ENCODE measurements around the gene DAP.
"Not testable (repeated sequence)": the region's sequence is repeated elsewhere in the genome, so short reads cannot be mapped to it uniquely, and the experiment has no call there.

Gene DAP

DNA sequence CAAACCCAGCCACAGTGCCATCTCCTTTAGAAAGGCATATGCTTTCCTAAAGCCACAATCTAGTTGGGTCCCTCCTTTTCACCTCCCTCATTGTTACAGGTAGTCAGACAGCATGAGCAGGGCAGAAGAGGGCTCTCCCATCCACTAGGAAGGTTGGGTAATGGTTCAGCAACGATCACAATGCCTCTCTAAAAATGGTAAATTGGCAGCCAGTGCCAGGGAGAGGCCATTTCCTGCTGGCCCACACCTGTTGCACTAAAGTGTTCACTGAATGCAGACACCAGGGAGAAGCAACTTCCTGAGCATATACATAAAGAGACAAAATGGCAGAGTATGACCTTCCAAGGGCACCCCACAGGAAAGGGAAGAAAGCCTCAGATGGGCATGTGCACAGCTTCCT, 31.3 kb upstream of the DAP start:
- H3K4me3 ChIP-seq (replicated peaks; ENCODE audit: low read depth, low read length), result no peak overlapping the region
- no peak for DNase-seq (ENCODE audit: low read depth)
- TF ChIP-seq, protein P1, sequence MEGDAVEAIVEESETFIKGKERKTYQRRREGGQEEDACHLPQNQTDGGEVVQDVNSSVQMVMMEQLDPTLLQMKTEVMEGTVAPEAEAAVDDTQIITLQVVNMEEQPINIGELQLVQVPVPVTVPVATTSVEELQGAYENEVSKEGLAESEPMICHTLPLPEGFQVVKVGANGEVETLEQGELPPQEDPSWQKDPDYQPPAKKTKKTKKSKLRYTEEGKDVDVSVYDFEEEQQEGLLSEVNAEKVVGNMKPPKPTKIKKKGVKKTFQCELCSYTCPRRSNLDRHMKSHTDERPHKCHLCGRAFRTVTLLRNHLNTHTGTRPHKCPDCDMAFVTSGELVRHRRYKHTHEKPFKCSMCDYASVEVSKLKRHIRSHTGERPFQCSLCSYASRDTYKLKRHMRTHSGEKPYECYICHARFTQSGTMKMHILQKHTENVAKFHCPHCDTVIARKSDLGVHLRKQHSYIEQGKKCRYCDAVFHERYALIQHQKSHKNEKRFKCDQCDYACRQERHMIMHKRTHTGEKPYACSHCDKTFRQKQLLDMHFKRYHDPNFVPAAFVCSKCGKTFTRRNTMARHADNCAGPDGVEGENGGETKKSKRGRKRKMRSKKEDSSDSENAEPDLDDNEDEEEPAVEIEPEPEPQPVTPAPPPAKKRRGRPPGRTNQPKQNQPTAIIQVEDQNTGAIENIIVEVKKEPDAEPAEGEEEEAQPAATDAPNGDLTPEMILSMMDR (IDR thresholded peaks at IDR 0.05; ENCODE audit: low read length, missing control alignments), result no peak

DNA sequence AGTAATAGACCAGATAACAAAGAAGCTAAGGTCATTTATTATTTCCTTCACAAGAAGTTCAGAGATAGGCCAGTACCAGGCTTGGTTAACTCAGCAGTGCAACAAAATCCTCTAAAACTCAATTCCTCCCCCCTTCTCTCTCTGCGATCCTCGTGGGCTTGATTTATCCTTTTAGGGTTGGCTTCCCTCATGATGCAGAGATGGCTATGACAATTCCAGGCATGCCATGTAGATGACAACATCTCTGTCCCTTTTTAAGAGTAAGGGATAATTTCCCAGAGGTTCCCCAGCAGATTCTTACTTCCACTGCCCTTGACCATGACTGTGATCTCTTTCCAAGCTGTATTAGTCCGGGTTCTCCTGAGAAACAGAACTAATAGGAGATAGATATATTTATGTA, 28.7 kb upstream of the DAP start:
- TF ChIP-seq, protein P1 (IDR thresholded peaks at IDR 0.05; ENCODE audit: low read length, missing control alignments), result no peak
- peak; percentile 1 for DNase-seq (ENCODE audit: low read depth)
- H3K4me3 ChIP-seq (replicated peaks; ENCODE audit: low read depth, low read length), result no peak overlapping the region

GRCh38 chr5:10789021-10789420, 28.0 kb upstream of the DAP start:
- peak; percentile 87 for DNase-seq (ENCODE audit: low read depth)
- TF ChIP-seq, protein P1 (IDR thresholded peaks at IDR 0.05; ENCODE audit: low read length, missing control alignments), result no peak
- no peak overlapping the region for H3K4me3 ChIP-seq (replicated peaks; ENCODE audit: low read depth, low read length)

DNA sequence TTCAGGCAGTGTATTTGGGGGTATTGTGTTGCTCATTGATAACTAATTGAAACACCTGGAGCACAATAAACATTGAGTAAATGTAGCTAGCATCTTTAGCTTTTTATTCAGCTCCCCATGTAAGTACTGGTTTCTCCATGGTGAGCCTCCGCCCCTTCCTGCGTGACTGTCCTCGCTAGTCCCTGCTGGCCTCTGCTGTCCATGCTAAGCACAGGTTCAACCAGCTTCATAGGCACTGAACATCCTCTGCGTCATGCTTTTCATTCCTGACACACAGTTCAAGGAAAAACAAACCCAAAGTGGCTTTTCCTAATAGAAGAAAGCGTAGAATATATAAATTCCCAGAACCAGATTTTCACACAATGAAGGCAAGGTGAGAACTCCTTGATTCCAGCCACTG, 27.3 kb upstream of the DAP start:
- H3K4me3 ChIP-seq (replicated peaks; ENCODE audit: low read depth, low read length), result no peak overlapping the region
- TF ChIP-seq, protein P1 (IDR thresholded peaks at IDR 0.05; ENCODE audit: low read length, missing control alignments), result no peak
- DNase-seq (ENCODE audit: low read depth), result peak; percentile 3

DNA sequence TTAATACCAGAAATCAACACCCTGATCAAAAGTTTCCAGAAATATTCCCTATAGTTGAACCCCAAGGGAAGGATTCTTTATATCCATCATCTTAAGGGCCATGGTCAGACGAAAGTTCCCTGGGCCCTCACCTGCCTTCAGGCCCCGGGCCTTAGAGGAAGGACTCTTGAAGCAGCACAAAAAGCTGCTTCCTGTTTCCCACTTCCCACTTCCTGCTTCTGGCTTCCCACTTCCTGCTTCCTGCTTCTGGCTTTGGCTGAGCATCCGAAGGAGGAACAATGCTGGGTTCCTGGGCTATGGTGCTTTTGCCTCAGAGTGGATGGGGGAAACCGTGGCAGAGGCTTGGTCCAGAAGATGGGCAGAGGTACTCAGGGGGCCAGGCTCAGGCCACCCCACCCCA, 25.8 kb upstream of the DAP start:
- no peak for DNase-seq (ENCODE audit: low read depth)
- TF ChIP-seq, protein P1 (IDR thresholded peaks at IDR 0.05; ENCODE audit: low read length, missing control alignments), result no peak
- H3K4me3 ChIP-seq (replicated peaks; ENCODE audit: low read depth, low read length), result no peak overlapping the region

GRCh38 chr5:10780208-10780607, 19.2 kb upstream of the DAP start:
- not testable (repeated sequence) for DNase-seq (ENCODE audit: low read depth)

GRCh38 chr5:10779592-10779991, 18.6 kb upstream of the DAP start:
- no peak overlapping the region for H3K4me3 ChIP-seq (replicated peaks; ENCODE audit: low read depth, low read length)
- TF ChIP-seq, protein P1 (IDR thresholded peaks at IDR 0.05; ENCODE audit: low read length, missing control alignments), result no peak
- no peak for DNase-seq (ENCODE audit: low read depth)

More at GRCh38 chr5:10780208-10780607, 19.2 kb upstream of the DAP start:
- not testable (repeated sequence) for H3K4me3 ChIP-seq (replicated peaks; ENCODE audit: low read depth, low read length)
